Stimulated activated CD8-positive, alpha-beta memory T cell treated with anti-CD3 and anti-CD28 coated beads, Interleukin-7, amount 100 ng/mL, for 48 hours (primary cell): ENCODE measurements around the gene CHMP2A.

Source experiments
- DNase-seq, 2 donors: peaks; one replicate each; pipeline ENCODE4 v3.0.0-alpha.2; 2020; ENCODE audit warnings: low read depth in 1 of 2; ENCODE audit errors: extremely low read depth in 1 of 2

The CHMP2A gene

DNA sequence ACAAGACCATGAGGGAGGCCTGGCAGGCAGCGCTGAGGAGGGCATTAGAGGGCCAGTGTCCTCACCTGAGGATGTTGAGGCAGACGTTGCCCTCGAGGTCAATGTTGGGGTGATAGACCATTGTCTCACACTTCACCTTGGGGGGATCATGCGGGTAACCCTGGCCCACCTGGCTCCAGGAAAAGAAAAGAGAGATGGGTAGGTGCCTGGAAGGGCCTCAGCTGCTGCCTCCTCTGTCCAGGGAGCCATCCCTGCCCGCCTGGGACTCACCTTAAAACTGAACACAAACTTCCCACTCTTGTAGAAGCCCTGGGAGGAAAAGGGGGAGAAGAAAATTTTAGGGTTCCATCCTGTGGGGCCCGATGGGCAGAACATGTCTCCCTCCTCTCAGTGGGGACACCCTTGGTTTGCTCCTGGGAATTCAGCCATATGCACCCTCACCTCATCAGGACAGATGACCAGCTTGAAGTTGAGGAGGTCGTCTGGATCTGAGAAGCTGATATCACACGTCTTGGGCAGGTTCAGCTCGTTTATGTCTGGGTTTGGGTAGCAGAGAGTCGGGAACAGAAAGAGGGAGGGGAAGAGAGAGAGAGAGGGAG lies 1.8 kb upstream of the CHMP2A start:
- DNase-seq: no peak

DNA sequence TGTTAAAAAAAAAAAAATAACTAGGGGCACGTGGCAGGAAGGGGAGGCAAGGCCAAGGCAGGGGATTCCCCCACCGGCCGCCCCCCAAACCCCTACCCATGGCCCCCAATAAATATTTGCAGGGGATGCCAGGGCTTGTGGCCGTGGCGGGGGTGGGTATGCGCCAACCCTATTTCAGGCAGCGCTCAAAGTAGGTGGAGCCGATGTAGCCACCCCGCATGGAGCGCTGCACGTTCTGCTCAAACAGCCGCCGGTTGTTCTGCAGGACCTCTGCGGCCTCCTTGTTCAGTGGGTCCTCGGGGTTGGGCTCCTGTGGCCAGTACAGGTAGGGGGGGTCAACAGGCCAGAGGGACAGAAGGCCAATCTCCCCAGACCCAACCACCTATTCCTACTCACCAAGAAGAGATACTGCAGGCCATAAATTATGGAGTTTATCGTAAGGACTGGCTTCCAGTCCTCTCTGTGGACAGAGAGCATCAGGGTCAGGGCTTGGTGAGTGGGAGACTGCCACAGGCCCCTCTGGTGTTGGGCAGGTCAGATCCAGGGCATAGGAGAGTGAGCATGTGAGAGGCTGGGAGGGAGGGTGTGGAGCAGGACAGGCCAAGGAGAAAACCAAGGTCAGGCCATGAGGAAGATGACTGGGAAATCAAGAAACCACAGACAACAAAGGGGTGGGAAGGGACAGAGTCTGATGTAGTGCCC lies 1.2 kb upstream of the CHMP2A start:
- DNase-seq: no peak

DNA sequence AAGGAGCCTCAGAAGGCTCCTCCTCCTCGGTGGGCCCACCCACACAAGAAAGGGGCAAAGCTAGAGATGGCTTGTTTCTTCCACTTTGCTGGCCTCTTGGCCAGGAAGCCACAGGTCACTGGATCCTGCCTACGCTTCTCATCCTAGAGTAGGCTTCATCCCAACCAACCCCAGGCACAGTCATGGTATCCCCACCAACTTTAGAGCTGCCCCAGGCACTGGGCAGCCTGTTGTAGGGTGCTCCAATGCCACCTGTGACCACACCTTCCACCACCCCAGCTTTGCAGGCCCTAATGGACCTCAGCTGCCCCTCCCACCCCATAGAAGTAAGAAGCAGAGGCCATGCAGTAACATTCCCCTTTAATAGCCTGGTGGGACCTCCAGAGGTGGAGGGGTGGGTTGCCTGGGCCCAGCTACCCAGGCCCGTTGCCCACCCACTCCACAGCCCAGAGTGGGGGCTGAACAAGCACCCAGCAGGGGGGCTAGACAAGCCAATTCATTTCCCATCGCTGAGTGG lies 522 bp upstream of the CHMP2A start:
- no peak for DNase-seq

DNA sequence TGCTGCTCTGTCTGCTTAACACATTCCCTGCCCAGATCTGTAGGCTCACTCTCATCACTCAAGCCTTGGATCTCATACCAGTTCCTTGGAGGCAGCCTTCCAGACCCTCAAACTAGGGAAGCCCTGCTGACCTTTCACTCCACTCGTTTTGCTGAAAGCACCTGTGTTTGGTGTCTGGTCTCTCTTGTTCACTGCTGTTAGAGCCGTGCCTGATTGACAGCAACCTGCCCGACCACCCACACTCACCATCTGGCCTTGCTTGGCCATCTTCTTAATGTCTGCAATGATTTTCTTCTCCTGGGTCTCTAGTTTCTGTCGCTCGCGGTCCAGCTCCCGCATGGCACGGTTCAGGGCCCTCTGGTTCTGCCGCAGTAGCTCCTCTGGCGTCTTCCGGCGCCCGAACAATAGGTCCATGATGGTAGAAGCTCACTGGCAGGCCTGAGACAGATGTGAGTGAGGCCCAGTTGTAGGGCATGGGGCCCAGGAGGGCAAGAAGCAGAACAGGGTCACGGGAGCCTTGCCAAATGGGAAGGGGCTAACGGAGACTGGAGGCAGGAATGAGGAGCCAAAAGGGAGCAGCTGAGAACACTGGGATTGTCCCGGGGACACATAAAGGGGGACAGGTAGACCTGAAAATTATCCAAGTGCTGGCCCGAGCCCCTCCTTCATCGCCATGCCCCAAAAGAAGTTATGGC lies 959 bp downstream of the CHMP2A start:
- DNase-seq: no peak

DNA sequence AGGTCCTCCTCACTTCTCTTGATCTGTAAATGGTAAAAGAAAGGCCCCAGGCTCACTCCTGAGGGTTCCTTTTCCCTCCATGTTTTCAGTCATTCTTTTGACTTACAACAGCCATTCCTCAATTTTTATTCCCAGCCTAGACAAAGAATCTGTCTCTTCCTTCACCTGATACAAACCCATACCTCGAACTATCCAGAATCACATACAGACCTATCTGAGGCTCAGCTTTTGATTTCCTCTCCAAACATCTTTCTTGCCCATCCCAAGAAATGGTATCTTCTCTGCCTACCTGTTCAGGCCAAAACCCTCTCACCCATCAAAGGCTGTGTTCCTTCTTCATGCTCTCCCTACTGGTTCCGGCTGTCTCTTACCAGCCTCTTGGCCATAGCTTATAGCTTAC lies 2.2 kb downstream of the CHMP2A start:
- DNase-seq: no peak

DNA sequence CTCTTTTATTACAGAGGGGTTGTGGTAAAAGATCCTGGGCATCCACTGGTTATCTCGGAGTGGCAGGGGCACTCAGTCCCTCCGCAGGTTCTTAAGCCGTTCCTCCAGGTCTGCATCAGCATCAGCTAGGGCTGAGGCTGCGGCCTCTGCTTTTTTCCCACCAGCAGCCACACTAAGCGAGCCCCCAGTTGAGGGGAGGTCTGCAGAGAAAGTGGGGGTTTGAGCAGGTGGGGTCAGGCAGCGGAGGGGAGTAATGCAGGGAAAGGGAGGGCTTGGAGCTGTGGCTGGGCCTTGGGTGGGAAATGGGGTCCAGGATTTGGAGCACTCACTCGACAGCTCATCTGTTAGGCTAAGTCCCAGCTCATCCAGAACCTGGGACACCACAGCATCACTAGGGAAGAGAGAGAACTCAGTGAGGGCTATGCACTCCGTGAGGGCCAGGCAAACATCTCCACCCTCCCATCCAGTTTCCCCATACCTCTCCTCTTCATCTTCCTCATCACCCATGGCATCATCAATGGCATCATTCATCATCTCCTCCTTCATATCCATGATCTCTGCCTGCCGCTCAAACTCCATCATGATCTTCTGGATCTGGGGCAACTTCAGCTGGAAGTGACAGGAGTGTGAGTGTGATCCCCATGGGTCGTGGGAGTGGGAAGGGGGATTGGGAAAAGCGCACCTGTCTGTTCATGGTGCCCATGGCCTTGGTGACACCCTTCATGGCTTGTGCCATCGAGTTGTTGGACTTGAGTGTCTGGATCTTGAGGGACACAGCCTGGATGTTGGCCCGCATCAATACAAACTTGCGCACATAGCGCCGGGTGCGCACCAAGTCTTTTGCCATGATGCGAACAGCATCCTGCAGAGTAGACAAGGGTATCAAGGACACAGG lies 3.1 kb downstream of the CHMP2A start:
- no peak for DNase-seq

DNA sequence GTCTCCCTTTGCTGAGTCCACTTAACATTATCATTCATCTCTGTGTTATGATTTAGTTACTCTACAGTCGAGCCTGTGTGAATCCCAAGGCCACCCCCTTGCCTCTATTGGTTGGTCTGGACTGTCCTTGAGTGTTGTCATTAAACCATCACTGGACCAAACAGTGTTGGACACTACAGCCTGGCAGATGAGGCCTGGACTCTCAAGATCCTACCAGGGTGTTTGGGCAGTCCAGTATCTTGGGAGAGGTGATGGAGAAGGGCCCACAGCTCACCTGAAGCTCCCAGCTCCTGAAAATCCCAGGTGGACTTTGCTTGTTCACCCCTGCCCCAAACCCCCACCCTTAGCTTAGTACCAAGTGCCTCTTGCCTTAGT lies 3.8 kb downstream of the CHMP2A start:
- DNase-seq: no peak

DNA sequence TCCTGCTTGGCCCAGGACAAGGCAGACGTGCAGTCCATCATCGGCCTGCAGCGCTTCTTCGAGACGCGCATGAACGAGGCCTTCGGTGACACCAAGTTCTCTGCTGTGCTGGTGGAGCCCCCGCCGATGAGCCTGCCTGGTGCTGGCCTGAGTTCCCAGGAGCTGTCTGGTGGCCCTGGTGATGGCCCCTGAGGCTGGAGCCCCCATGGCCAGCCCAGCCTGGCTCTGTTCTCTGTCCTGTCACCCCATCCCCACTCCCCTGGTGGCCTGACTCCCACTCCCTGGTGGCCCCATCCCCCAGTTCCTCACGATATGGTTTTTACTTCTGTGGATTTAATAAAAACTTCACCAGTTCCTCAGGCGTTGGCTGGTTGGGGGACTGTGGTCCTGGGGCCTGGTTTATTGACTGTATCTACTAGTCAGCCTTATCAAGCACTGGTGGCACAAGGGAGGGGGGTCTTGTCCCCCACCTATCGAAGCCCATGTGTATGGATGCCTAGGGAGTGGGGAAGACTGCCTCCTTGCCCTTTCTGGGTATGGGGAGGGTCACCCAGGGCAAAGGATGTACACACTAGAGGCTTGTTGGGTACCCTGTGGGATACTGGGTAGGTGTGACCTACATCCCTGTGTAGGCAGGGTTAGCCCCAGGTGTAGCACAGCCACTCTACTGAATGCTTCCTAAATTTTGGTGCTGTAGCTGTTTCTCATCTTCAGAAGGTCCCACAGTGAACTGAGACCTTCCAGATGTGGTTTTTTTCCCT lies 4.4 kb downstream of the CHMP2A start:
- no peak for DNase-seq

DNA sequence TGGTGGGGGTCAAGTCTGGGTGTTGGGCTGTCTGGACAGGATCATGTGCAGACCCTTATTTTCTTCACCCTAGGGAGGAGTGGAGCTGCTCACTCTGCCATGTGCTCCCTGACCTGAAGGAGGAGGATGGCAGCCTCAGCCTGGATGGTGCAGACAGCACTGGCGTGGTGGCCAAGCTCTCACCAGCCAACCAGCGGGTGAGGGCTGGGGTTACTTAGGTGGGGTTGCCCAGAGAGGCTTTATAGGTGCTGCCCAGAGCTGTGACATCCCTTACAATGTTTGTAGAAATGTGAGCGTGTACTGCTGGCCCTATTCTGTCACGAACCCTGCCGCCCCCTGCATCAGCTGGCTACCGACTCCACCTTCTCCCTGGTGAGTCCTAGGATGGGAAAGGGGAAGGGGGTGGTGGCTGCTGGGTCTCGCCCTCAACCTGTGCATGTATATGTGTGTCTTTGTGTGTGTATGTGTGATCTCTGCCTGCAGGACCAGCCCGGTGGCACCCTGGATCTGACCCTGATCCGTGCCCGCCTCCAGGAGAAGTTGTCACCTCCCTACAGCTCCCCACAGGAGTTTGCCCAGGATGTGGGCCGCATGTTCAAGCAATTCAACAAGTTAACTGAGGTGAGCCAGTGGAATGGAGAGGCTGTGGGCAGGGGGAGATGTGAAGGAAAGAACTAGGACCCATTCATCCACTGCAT lies 5.1 kb downstream of the CHMP2A start:
- no peak for DNase-seq

DNA sequence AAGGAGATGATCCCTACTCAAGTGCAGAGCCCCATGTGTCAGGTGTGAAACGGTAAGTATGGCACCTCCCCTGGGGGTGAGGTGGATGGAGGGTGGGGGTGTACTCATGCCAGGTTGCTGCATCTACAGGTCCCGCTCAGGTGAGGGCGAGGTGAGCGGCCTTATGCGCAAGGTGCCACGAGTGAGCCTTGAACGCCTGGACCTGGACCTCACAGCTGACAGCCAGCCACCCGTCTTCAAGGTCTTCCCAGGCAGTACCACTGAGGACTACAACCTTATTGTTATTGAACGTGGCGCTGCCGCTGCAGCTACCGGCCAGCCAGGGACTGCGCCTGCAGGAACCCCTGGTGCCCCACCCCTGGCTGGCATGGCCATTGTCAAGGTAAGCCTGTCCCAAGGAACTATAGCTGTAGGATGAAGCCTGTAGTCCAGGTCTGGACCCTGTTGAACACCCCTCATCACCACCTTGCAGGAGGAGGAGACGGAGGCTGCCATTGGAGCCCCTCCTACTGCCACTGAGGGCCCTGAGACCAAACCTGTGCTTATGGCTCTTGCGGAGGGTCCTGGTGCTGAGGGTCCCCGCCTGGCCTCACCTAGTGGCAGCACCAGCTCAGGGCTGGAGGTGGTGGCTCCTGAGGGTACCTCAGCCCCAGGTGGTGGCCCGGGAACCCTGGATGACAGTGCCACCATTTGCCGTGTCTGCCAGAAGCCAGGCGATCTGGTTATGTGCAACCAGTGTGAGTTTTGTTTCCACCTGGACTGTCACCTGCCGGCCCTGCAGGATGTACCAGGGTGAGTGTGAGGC lies 5.8 kb downstream of the CHMP2A start:
- no peak for DNase-seq

DNA sequence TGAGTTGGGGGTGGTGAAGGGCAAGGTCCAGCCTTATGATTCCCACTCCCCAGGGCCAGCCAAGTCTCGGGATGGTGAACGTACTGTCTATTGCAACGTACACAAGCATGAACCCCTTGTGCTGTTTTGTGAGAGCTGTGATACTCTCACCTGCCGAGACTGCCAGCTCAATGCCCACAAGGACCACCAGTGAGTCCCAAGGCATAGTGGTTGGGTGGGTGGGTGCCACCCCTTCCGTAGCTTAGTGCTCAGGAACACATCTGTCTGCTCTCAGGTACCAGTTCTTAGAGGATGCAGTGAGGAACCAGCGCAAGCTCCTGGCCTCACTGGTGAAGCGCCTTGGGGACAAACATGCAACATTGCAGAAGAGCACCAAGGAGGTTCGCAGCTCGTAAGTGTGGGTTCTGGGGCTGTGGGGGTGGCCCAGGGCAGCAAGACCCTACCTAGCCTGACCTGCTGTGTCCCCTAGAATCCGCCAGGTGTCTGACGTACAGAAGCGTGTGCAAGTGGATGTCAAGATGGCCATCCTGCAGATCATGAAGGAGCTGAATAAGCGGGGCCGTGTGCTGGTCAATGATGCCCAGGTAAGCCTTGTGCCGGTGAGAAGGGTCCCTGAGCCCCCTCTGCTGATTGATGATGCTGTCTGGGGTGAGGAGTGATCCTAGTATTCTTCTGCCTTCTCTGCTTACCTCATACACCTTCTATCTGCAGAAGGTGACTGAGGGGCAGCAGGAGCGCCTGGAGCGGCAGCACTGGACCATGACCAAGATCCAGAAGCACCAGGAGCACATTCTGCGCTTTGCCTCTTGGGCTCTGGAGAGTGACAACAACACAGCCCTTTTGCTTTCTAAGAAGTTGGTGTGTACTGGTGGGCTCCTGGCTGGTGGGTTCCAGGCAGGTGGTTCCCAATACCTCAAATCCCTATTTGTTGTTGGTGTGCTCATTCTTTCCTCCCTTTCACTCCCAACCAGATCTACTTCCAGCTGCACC lies 7.3 kb downstream of the CHMP2A start:
- DNase-seq: no peak

DNA sequence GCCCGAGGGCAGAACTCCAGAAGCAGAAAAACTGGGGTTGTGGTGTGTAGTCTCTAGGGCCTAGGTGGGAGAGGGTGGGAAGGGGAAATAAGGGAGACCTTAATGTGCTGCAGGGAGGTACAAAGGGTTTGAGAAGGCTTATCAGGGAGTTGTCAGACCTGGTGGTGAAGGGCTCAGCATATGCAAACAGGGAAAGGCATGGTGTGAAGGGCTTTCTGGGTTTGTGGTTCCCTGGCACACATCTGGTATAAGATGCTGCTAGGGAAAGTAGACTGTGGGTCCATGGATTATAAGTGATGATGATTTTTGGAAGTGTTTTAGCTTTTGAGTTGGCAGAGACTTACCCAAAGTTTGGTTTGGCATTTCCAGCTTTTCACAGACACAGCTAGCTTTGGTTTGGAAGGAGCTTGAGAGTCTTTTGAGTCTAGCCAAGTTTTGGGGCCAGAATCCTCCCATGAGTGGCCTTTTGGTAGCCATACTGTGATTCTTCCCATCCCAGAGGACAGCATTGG lies 8.8 kb downstream of the CHMP2A start:
- no peak for DNase-seq

DNA sequence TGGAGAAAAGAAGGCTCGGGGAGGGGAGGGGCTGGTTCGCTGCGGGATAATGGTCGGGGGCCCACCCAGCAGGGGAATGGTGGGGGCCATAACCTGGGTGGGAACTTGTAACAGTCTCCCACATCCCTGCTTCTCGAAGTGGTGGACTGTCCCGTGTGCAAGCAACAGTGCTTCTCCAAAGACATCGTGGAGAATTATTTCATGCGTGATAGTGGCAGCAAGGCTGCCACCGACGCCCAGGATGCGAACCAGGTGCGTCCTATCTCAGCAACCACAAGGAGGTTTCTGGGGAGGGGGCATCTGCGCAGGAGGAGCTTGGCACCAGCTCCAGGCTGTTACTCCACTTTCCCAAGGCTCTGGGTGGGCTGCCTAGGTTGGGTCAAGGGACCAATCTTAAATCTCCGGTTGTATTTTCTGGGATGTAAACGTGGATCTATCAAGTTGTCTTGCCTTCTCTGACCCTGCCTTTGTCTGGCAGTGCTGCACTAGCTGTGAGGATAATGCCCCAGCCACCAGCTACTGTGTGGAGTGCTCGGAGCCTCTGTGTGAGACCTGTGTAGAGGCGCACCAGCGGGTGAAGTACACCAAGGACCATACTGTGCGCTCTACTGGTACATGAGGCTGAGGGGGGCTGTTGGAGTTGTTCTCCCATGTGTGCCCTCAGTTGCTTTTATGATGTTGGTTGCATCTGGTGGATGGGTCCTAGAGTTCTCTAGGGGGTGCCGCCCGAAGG lies 9.5 kb downstream of the CHMP2A start:
- DNase-seq: no peak

DNA sequence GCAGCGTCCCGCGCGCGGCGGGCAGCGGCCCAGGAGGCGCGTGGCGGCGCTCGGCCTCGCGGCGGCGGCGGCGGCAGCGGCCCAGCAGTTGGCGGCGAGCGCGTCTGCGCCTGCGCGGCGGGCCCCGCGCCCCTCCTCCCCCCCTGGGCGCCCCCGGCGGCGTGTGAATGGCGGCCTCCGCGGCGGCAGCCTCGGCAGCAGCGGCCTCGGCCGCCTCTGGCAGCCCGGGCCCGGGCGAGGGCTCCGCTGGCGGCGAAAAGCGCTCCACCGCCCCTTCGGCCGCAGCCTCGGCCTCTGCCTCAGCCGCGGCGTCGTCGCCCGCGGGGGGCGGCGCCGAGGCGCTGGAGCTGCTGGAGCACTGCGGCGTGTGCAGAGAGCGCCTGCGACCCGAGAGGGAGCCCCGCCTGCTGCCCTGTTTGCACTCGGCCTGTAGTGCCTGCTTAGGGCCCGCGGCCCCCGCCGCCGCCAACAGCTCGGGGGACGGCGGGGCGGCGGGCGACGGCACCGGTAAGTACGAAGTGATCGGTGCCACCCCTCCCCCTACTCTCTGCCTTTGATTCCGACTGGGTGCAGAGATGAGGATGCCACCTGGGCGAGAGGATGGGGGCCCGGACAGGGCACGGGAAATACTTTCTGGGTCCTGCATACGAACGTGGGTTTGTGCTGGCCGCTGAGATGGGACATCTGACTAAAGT lies 10.2 kb downstream of the CHMP2A start:
- no peak for DNase-seq

DNA sequence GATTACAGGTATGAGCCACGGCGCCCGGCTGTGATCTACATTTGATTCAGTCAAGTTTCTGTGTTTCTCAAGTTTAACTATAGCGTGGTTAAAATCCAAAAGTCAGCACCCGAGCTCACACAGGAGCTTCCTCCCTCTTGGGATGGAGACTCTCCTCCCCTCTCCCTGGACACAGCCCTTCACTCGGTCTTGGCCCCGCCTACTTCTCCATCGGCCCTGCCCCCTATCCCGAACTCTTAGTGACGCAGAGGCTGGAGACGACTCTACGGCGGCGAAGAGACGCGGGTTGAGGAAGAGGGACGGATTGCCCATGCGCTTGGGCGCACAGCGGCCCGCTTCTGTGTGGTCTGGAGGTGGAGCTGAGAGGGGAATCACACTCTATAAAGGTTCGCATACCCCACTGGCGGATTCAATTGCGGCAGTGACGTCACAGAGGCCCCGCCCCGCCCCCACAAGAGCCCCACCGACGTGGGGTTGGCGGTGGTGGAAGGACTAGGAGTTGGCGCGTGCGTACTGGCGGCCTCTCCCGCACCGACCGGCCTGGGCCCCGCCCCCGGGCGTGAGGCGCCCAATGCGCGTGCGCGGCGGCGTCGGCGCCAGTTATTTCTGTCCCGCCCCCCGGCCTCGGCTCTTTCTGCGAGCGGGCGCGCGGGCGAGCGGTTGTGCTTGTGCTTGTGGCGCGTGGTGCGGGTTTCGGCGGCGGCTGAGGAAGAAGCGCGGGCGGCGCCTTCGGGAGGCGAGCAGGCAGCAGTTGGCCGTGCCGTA lies 10.9 kb downstream of the CHMP2A start, which contains the start of gene TRIM28:
TSS of gene TRIM28 (plus strand) at position 239 of the 765 bp plus-strand sequence. CDS start 694 bp downstream, outside the sequence.
- peak; percentile 99 to 100 for DNase-seq
